ENCODE measurements around the gene MED27.

DNA sequence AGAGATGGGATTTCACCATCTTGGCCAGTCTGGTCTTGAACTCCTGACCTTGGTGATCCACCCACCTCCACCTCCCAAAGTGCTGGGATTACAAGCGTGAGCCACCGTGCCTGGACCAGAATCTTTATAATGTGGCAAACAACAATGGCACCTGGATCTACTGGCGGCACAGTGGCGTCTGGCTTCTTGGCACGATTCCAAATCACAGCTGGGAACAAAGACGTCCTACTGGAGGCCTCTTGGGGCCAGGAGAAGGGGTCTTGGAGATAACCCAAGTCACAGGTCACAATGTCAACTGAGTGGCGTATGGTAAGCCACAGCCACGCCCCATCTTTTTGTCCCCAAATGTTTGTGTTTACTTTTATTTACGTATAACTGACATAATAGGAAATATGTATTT, 262.0 kb downstream of the MED27 start:
- TF ChIP-seq, protein P1, sequence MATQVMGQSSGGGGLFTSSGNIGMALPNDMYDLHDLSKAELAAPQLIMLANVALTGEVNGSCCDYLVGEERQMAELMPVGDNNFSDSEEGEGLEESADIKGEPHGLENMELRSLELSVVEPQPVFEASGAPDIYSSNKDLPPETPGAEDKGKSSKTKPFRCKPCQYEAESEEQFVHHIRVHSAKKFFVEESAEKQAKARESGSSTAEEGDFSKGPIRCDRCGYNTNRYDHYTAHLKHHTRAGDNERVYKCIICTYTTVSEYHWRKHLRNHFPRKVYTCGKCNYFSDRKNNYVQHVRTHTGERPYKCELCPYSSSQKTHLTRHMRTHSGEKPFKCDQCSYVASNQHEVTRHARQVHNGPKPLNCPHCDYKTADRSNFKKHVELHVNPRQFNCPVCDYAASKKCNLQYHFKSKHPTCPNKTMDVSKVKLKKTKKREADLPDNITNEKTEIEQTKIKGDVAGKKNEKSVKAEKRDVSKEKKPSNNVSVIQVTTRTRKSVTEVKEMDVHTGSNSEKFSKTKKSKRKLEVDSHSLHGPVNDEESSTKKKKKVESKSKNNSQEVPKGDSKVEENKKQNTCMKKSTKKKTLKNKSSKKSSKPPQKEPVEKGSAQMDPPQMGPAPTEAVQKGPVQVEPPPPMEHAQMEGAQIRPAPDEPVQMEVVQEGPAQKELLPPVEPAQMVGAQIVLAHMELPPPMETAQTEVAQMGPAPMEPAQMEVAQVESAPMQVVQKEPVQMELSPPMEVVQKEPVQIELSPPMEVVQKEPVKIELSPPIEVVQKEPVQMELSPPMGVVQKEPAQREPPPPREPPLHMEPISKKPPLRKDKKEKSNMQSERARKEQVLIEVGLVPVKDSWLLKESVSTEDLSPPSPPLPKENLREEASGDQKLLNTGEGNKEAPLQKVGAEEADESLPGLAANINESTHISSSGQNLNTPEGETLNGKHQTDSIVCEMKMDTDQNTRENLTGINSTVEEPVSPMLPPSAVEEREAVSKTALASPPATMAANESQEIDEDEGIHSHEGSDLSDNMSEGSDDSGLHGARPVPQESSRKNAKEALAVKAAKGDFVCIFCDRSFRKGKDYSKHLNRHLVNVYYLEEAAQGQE (tag by site-specific recombination; IDR thresholded peaks at IDR 0.05): no peak
- TF ChIP-seq, protein P2, sequence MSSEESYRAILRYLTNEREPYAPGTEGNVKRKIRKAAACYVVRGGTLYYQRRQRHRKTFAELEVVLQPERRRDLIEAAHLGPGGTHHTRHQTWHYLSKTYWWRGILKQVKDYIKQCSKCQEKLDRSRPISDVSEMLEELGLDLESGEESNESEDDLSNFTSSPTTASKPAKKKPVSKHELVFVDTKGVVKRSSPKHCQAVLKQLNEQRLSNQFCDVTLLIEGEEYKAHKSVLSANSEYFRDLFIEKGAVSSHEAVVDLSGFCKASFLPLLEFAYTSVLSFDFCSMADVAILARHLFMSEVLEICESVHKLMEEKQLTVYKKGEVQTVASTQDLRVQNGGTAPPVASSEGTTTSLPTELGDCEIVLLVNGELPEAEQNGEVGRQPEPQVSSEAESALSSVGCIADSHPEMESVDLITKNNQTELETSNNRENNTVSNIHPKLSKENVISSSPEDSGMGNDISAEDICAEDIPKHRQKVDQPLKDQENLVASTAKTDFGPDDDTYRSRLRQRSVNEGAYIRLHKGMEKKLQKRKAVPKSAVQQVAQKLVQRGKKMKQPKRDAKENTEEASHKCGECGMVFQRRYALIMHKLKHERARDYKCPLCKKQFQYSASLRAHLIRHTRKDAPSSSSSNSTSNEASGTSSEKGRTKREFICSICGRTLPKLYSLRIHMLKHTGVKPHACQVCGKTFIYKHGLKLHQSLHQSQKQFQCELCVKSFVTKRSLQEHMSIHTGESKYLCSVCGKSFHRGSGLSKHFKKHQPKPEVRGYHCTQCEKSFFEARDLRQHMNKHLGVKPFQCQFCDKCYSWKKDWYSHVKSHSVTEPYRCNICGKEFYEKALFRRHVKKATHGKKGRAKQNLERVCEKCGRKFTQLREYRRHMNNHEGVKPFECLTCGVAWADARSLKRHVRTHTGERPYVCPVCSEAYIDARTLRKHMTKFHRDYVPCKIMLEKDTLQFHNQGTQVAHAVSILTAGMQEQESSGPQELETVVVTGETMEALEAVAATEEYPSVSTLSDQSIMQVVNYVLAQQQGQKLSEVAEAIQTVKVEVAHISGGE (tag by site-specific recombination; conservative IDR thresholded peaks at IDR 0.05; ENCODE audit: low read depth): no peak
- TF ChIP-seq, protein P3, sequence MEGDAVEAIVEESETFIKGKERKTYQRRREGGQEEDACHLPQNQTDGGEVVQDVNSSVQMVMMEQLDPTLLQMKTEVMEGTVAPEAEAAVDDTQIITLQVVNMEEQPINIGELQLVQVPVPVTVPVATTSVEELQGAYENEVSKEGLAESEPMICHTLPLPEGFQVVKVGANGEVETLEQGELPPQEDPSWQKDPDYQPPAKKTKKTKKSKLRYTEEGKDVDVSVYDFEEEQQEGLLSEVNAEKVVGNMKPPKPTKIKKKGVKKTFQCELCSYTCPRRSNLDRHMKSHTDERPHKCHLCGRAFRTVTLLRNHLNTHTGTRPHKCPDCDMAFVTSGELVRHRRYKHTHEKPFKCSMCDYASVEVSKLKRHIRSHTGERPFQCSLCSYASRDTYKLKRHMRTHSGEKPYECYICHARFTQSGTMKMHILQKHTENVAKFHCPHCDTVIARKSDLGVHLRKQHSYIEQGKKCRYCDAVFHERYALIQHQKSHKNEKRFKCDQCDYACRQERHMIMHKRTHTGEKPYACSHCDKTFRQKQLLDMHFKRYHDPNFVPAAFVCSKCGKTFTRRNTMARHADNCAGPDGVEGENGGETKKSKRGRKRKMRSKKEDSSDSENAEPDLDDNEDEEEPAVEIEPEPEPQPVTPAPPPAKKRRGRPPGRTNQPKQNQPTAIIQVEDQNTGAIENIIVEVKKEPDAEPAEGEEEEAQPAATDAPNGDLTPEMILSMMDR (tag by site-specific recombination; IDR thresholded peaks at IDR 0.05): no peak
- TF ChIP-seq ZNF837 (tag by site-specific recombination; IDR thresholded peaks at IDR 0.05): no peak
- TF ChIP-seq, protein P4, sequence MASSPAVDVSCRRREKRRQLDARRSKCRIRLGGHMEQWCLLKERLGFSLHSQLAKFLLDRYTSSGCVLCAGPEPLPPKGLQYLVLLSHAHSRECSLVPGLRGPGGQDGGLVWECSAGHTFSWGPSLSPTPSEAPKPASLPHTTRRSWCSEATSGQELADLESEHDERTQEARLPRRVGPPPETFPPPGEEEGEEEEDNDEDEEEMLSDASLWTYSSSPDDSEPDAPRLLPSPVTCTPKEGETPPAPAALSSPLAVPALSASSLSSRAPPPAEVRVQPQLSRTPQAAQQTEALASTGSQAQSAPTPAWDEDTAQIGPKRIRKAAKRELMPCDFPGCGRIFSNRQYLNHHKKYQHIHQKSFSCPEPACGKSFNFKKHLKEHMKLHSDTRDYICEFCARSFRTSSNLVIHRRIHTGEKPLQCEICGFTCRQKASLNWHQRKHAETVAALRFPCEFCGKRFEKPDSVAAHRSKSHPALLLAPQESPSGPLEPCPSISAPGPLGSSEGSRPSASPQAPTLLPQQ (tag by site-specific recombination; IDR thresholded peaks at IDR 0.05): no peak
- TF ChIP-seq YY1 (tag by site-specific recombination; IDR thresholded peaks at IDR 0.05): no peak
- no peak for TF ChIP-seq ZNF529 (tag by site-specific recombination; IDR thresholded peaks at IDR 0.05; ENCODE audit: insufficient replicate concordance)
- TF ChIP-seq HOXD13 (CRISPR knock-in tag; IDR thresholded peaks at IDR 0.05; ENCODE audit: borderline replicate concordance): no peak
- TF ChIP-seq, protein P5, sequence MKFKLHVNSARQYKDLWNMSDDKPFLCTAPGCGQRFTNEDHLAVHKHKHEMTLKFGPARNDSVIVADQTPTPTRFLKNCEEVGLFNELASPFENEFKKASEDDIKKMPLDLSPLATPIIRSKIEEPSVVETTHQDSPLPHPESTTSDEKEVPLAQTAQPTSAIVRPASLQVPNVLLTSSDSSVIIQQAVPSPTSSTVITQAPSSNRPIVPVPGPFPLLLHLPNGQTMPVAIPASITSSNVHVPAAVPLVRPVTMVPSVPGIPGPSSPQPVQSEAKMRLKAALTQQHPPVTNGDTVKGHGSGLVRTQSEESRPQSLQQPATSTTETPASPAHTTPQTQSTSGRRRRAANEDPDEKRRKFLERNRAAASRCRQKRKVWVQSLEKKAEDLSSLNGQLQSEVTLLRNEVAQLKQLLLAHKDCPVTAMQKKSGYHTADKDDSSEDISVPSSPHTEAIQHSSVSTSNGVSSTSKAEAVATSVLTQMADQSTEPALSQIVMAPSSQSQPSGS (tag by site-specific recombination; IDR thresholded peaks at IDR 0.05; ENCODE audit: low read depth): no peak
- TF ChIP-seq ZNF354C (tag by site-specific recombination; IDR thresholded peaks at IDR 0.05; ENCODE audit: borderline replicate concordance, low read depth): no peak
- TF ChIP-seq ZNF510 (tag by site-specific recombination; IDR thresholded peaks at IDR 0.05; ENCODE audit: insufficient replicate concordance): no peak
- TF ChIP-seq ZNF404 (tag by site-specific recombination; IDR thresholded peaks at IDR 0.05): no peak

Data from HEK293 (cell line).